GM10847 (cell line): ENCODE data around the gene ZNF335.

Source experiments
- POLR2A ChIP-seq: IDR thresholded peaks from 2 replicates; pipeline ENCODE4 v1.6.1; 2011; ENCODE audit not compliant: insufficient read length; ENCODE audit errors: extremely low read depth

The ZNF335 gene

DNA sequence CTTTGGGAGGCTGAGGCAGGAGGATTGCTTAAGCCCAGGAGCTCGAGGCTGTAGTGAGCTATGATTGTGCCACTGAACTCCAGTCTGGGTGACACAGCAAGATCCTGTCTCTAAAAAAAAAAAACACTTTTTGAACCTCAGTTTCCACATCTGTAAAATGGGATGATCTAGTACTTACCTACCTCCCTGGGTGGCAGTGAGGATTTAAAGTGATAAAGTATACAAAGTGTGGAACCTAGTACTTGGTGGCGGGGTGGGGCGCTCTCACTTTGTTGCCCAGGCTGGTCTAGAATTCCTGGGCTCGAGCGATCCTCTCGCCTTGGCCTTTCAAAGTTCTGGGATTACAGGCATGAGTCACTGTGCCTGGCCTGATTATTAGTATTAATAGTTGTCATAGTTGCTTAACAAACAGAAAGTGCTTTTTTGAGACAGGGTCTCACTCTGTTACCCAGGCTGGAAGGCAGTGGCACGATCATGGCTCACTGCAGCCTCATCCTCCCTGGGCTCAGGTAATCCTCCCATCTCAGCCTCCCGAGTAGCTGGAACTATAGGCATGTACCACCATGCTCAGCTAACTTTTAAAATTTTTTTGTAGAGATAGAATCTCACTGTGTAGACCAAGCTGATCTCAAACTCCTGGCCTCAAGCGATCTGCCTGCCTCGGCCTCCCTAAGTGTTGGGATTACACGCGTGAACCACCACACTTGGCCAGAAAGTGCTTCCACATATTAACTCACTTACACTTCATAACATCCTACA is 53.0 kb downstream of the ZNF335 start:
- no peak for TF ChIP-seq POLR2A

DNA sequence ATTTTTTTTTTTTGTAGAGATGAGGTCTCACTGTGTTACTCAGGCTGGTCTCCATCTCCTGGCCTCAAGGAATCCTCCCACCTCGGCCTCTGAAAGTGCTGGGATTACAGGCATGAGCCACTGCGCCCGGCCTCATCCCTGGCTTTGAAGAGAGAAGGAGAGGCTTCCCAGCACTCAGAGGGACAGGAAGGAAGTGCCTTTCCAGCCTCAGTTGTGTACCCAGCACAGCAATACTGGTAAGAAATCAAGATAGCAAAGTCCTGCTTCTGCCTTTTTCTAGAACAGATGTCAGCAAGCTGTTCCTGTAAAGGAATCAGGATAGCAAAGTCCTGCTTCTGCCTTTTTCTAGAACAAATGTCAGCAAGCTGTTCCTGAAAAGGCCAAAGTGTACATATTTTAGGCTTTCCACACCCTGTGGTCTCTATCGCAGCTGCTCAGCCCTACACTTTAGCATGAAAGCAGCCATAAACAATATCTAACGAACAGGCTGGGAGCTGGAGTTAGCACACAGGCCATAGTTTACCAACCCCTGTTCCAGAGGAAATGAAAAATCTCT is 53.7 kb downstream of the ZNF335 start:
- TF ChIP-seq POLR2A, result no peak

DNA sequence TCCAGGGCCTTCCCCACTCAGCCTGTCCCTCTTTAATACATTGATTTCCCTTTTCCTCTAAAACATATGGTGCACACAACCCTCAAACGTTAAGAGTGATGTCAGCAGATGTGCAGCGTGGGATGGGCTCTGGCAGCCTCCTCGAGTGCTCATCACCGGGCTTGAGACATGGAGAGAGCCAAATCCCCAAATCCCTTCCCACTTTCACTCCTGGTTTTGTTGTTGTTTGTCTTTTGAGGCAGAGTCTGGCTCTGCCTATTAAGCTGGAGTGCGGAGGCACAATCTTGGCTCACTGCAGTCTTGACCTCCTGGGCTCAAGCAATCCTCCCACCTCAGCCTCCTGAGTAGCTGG is 54.2 kb downstream of the ZNF335 start:
- TF ChIP-seq POLR2A, result no peak

DNA sequence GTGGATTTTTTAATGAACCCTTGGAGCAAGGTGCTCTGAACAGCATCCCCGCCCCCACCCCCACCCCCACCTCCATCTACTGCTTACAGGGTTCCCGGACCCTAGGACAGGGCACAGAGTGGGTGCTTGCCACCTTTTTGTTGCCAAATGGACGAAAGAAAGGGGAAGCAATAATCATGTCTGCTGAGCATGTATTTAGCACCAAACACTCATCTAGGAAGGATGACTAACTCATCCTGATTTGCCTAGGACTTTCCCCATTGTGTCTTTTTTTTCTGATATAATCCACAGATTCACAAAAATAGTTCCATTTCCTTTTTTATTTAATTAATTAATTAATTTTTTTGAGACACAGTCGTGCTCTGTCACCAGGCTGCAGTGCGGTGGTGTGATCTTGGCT is 58.9 kb downstream of the ZNF335 start:
- no peak for TF ChIP-seq POLR2A

DNA sequence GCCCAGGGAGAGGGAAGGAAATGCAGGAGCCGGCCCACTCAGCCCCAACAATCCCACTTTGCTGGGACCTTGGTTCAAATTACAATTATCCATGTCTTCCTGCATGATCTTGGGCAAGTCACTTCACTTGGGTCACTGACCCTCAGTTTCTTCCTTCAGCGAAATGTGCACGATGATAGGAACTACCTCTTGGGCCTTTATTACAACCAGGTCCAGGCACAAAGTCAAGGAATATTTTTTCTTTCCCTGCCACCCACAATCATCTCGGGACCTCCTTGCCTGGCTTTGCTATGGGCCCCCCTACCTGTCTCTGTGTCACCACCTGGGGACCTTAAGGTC is 59.7 kb downstream of the ZNF335 start:
- no peak for TF ChIP-seq POLR2A

DNA sequence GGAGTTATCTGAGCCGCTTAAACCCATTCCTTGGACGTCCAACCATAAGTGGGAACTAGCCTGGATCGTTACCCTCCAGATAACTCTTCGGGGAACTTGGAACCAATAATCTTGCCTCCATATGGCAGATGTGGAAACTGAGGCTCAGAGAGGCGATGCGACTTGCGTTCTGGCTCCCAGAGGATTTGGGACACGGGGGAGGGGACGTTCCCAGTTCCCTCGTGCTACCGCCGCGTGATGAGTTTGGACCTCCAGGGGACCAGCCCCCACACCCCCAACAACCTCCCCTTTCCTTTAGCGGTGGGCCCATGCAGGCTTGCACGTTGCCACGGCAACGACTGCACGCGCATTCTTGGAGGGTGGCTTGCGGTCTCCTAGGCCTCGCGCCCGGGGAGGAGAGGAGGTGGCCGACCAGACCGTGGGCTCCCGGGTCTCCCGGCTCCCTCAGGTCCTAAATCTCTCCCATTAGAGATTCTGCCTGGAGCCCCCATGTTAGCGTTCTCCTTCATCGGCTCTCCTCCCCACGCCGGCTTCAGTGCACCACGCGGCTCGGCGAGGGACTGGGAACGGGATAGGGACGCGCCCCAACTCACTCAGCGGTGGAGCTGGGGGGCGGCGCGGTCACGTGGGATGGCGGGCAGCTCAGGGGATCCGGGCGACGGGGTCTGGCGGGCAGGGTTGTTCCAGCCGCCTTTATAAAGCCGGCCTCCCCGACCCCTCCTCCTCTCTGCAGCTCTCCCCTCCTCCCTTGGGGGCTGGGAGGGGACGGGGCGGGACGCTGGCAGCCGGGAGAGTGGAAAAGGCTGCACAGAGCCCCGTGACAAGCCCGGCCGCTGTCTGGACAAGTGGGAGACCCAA is 60.3 kb downstream of the ZNF335 start, which contains the start of gene PLTP:
PLTP (minus strand) TSS at position 670 of the 858 bp plus-strand sequence. CDS start 703 bp downstream, outside the sequence.
- TF ChIP-seq POLR2A, result no peak

DNA sequence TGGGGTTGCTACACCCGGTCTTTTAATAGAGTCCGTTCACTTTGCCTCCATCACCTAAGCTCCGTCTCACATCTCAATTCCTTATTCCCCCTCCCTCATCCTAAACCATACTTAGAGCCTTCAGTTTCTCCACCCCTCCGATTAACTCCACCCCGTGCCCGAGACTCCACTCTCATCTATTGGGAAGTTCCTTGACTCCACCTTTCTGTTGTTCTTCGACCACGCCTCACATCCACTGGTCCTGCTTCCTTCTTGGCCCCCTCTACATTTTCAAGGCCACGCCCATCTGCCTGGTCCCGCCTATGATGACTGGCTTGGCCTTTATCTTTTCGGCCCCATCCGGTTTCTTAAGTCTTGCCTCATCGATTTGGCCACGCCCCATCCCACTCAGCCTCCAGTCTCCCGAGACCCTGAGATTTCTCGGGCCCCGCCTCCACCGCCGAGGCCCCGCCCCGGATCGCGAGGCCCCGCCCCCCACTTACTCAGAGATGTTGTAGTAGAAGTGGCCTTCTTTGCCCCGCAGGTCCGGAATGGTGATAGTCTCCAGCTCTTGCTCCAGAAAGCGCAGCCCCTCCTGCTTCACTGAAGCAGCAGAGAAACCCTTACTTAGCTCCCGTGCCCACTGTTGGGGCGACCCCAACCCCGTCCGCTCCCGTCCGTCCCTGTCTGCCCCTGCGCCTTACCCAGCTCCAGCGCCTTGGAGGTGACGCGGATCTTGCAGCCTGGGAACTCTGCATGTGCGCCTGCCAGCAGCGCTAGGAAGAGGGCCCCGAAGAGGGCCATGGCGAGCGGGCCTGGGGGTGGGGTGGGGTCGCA is 61.1 kb downstream of the ZNF335 start:
- peak; percentile 39 for TF ChIP-seq POLR2A

DNA sequence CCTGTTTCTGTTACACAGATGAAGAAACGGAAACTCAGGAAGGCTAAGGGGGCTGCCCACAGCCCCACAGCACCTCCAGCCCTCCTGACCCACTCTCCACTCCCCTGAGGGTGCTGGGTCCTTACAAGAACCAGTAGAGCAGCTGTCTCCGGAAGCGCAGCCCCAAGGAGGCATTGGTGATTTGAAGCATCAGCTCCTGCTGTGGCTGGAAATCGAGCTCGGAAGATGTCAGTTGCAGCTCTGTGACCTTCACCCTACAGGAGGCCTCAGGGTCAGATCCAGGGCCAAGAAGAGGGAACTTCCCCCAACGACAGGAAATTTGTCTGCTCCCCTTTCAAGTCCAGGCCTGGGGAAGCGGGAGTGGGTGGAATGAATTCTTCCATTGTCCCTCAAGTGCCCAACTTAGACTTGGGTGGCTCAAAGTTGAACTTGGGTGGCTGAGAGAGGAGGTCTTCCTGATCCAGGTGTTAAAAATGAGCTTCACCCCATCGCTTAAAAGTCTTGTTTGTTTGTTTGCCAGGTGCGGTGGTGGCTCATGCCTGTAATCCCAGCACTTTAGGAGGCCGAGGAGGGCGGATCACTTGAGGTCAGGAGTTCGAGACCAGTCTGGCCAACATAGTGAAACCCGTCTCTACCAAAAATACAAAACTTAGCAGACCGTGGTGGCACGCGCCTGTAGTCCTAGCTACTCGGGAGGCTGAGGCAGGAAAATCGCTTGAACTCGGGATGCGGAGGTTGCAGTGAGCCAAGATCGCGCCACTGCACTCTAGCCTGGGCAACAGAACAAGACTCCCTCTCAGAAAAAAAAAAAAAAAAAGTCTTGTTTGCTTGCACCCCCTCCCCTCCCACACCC is 62.0 kb downstream of the ZNF335 start:
- no peak for TF ChIP-seq POLR2A

DNA sequence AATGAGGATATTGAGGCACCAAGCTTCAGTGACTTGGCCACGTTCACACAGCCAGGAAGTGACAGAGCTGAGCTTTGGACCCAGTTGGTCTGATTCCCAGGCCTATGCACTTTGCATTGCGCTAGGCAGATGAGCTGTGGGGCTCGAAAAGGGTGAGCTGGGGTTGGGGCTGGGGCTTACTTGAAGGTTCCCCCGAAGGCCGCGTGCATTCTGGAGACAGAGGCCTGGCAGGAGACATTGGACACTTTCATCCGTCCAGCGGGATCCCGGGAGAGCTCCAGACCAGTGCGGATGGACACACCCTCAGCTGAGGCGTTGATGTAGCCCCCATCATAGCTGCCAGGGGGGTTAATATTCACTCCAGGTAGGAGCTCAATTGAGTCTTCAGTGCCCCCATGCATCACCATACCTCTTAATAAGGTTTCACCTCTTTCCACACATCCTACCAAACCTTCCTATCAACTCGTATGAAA is 62.6 kb downstream of the ZNF335 start:
- TF ChIP-seq POLR2A, result no peak

DNA sequence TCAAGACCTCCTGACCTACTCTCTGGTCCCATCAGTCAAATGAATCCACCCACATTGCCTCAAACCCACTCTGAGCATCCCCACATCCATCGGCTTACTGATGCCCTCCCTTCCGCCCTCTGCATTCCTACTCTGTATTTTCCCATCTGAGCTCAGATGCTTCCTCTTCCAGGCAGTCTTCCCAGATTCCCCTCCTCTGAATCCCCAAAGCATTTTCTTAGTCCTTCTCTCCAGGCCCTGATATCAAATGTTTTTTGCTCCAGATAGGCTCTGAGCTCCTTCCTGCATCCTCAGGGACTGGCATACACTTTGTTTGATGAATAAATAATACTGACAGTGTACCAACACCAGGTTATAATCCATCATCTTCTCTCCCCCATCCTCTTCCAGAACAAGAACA is 63.9 kb downstream of the ZNF335 start:
- no peak for TF ChIP-seq POLR2A

DNA sequence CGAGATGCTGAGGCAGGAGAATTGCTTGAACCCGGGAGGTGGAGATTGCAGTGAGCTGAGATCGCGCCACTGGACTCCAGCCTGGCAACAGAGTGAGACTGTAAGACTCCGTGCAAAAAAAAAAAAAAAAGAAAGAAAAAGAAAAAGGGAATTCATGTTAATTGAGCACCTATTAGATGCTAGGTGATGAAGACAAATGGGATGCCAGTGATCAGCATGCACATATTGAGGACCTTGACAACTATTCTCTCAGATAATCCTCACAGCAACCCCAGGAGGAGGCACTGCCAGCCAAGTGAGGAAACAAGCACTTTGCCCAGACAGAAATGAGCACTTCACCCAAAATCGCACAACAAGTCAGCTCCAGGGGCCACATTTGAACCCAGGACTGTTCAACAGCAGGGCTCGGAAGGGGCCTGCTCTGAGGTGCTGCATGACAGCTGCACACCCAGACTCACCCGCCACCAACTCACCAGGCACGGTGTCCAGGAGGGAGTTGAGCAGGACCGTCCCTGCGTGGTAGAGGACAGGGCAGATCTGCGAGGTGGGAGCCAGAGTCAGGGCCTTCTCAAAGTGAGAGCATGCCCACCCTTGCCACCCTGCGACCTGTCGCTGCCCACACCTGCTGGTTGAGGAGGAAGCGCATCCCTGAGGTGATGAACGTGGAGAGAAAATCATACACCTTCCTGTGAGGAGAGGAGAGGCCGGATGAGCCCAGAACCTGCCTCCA is 64.6 kb downstream of the ZNF335 start:
- TF ChIP-seq POLR2A, result no peak

DNA sequence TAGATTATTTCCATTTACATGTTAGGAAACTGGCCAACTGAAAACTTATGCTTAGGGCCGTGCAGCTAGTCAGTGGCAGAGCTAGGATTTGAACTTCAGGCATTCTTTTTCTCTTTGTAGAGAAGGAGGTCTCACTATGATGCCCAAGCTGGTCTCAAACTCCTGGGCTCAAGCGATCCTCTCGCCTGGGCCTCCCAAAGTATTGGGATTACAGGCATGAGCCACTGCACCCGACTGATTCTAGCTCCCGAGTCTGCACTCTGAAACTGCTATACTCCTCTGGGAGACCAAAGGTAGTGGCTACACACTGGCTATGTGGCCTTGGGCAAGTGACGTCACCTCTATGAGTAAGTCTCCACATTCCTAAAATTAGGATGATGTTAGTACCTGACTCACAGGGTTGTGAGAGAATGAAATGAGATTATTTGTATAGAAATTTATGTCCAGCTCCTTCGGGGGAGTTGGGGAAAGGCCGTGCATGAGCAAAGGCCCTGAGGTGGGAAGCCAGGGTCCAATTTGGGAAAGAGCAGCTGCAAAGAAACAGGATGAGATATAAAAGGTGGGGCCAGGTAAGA is 66.4 kb downstream of the ZNF335 start:
- no peak for TF ChIP-seq POLR2A
